ENCODE results near the gene TNRC6A. TPM values are rescaled to one million over a fixed set of nuclear protein-coding genes. Genes with fewer than 3 reads are reported as not detected.
"Not testable (repeated sequence)": the region's sequence is repeated elsewhere in the genome, so short reads cannot be mapped to it uniquely, and the experiment has no call there.

Gene TNRC6A
- total RNA-seq, 1 experiment from 2014 or later, result 28.6 TPM

DNA sequence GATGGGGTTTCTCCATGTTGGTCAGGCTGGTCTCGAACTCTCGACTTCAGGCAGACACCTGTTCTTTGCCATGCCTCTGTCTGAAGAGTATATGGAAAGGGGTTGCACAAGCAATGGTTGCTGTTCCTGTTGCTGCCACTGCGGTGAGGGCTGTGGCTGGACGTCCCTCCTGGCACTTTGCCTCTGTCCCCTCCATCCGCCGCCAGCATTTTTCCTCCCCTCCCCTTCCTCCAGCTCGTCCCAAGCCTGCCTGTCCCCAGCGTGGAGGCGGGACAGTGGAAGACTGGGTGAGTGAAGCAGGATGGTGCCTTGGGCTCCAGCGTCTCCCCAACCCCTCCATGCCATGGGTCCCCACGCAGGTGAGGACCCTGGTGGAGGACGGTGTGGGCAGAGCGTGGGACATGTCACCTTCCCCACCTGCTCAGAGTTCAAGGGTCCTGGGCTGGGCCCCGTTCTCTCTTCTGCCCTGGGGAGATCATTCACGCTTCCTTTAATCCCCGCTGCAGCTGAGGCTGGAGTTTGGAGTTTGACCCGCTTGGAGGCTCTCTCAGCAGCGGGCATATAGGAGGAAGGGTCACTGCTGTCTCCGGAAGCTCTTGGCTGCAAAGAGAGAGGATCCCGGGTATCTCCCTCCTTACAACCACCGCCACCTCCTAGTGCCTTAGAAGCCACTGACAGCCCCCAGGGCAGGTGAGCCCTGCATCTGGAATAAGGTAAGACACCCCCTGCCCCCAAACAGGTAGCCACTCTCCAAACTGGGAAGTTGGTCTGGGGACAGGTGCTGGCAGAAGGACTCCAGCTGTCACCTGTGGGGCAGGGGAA is 116.5 kb downstream of the TNRC6A start, which contains the start of gene SLC5A11:
Gene SLC5A11 (plus strand): TSS at position 238 of the 822 bp plus-strand sequence. CDS start 12,681 bp downstream, outside the sequence.
- DNase-seq (ENCODE audit: low read depth), result no peak

DNA sequence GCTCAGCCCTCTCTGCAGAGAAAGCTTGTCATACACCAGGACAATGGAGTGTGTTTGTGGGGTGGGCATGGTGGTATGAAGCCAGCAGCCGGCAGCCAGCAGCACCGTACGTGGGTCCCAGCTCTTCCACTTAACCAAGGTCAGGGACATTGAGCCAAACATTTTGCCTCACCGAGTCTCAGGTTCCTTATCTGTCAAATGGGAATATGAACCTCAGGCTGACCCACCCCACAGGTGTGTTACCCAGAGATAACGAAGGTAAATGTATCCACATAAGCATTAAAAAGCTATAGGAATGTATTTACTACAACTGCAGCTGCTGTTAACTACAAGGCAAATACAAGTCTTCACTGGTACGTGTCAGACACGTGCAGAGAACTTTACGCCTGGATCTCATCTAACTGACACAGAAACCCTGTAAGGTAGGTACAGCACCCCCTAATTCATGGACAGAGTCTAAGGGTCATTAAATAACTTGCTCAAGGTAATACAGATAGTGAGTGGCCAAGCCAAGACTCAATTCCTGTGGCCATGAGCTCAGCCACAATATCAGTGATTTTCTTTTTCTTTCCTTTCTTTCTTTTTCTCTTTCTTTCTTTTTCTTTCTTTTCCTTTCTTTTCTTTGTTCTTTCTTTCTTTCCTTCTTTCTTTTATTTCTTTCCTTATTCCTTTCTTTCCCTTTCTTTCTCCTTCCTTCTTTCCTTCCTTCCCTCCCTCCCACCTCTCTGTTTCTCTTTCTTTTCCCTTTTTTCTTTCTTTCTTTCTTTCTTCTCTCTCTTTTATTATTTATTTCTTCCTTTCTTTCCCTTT is 117.3 kb downstream of the TNRC6A start:
- DNase-seq (ENCODE audit: low read depth), result no peak

DNA sequence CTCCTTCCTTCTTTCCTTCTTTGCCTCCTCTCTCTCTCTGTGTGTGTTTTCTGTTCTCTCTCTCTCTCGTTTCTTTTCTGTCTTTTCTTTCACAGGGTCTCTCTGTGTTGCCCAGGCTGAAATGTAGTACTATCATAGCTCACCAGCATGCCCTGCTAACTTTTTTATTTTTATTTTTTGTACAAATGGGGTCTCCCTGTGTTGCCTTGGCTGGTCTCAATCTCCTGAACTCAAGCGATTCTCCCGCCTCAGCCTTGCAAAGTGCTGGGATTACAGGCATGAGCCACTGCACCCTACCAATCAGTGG is 117.9 kb downstream of the TNRC6A start:
- no peak for DNase-seq (ENCODE audit: low read depth)

DNA sequence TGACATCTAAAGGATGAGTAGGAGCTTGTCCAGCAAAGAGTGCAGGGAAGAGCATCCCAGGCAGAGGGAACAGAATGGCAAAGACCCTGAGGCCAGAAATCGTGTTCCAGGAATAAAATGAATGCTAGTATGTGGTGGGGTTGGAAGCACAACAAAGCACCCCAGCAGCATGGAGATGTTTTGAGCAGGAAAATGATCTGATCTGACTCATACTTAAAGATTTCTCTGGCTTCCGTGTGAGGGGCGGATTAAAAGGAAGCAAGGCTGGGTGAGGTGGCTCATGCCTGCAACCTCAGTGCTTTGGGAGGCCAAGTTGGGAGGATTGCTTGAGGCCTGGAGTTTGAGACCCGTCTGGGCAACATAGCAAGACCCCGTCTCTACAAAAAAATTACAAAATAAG is 118.6 kb downstream of the TNRC6A start:
- DNase-seq (ENCODE audit: low read depth), result peak; percentile 82

DNA sequence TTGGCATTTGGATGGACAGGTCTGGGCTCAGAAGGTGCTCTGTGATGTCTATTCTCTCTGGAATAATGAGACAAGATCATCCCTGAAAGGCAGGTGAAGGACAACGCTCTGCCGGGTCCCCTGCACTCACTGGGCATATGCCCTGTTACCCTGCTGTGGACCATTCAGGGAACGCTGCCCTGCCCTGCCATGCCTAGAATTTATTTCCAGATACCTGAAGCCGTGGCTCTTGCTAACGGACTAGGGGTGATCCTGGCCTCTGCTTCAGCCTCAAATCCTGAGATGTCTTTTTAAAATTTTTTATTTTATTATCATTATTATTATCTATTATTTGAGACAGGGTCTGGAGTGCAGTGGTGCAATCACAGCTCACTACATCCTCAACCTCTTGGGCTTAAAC is 120.2 kb downstream of the TNRC6A start:
- no peak for DNase-seq (ENCODE audit: low read depth)

DNA sequence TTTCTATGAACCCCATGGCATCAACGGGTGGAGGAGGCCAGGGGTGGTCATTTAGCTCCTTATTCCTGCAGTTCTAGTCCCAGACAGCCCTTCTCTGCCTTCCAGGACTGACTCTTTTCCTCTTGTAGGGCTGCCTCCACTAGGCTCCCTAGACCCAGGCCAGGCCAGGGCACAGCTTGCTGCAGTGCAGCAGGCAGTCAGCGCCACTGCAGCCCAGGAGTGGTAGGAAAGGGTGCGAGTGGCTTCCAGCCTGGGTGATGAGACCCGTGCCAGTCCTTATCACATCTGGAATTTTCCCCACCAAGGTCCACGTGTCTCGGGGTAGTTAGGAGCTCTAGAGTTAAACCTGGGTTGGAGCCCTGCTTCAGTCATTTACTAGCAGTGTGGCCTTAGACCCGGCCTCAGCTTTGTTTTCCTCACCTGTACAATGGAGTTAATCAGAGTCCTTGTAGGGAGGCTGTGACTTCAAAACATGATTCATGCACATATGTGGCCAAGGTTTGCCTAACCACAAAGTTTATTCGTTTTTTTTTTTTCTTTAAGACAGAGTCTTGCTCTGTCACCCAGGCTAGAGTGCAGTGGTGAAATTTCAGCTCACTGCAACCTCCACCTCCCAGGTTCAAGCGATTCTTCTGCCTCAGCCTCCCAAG is 121.0 kb downstream of the TNRC6A start:
- peak; percentile 65 for DNase-seq (ENCODE audit: low read depth)

DNA sequence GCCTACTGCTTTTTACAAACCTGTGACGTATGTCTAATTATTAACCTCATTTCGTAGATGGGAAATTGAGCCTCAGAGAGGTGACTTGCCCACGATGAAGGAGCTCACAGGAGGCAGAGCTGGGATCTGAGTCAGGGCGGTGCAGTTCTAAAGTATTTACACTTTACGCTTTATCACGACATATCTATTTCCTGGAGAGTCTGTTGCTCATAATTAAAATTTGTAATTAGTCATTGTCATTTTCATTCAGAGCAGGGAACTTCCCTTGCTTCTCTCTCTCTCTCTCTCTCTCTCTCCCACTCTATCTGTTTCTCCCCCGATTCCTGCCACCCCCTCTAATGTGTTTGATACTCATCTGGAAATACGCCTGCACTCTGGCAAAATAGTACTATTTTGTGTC is 122.2 kb downstream of the TNRC6A start:
- peak; percentile 64 for DNase-seq (ENCODE audit: low read depth)

DNA sequence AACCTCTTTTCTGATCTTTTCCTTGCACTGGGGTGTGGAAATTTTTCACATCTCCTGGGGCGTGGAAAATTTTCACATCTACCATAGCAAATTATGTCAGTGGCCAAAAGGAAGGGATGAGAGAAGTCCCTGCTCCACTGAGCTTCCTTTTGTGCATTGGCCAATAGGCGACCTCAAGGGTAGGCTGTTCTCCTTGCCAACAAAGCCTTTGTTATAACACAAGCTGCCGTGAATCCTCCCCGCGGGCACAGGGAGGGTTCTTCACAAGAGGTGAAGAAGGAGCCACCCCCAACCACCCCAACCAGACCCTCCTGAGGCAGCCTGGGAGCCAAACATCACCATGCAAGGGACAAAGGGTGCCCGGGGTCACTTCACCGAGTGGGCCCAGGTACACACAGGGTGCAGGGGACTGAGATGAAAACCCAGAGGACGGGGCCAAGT is 122.8 kb downstream of the TNRC6A start:
- DNase-seq (ENCODE audit: low read depth), result no peak

DNA sequence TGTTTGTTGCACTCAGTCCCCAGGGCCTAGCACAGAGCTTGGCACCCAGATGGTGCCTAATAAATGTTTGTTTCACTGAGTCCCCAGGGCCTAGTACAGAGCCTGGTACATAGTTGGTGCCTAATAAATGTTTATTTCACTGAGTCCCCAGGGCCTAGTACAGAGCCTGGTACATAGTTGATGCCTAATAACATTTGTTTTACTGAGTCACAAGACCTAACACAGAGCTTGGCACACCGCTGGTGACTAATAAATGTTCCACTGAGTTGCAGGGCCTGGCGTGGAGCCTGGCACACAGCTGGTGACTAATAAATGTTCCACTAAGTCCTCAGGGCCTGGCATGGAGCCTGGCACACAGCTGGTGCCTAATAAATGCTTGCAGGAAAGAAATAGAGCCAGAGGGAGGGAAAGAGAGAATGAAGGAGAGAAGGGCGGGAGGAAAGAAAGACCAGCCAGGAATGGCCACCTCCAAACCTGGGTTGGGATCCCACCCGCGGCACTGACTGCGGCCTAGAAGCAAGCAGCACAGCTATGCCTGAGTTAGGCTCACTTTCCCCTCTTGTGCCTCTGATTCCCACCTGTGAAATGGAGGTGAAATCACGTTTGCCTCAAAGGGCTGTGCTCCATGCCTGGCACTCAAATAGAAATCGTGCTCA is 123.8 kb downstream of the TNRC6A start:
- DNase-seq (ENCODE audit: low read depth), result no peak

DNA sequence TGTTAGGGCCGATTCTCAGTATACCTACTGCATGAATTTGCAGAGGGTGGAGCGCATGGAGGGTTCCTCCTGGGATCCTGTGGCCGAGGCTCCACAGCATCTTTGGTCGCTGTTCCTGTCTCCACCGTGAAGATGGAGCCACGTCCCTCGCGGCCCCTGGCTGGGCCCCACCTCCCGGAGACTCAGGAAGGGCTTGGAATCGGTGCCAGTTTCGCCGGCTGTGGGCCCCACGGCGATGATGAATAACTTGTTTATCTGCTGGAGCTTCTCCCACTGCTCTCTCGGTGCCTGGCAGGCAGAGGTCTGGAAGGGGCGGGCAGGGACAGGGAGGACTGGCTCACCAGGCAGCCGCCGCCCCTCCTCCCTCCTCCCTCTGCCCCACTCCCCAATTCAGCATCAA is 124.4 kb downstream of the TNRC6A start:
- peak; percentile 71 for DNase-seq (ENCODE audit: low read depth)

DNA sequence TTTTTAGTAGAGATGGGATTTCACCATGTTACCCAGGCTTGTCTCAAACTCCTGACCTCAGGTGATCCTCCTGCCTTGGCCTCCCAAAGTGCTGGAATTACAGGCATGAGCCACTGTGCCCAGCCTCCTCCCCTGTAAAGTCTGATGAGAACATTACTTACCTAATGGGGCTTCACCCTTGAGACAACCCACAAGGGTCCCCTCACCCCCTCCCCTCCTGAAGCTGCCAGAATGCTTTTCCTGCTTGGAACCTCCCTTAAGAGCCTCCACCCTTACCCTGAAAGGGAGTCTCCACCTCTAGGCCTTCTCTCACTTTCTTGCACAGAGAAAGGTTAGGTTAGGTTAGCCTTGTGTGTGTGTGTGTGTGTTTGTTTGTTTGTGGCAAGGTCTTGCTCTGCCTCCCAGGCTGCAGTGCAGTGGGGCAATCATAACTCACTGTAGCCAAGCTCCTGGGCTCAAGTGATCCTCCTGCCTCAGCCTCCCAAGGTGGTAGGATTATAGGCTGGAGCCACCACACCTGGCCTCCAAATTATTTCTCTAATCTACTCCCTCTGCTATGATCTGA is 125.2 kb downstream of the TNRC6A start:
- DNase-seq (ENCODE audit: low read depth), result no peak

DNA sequence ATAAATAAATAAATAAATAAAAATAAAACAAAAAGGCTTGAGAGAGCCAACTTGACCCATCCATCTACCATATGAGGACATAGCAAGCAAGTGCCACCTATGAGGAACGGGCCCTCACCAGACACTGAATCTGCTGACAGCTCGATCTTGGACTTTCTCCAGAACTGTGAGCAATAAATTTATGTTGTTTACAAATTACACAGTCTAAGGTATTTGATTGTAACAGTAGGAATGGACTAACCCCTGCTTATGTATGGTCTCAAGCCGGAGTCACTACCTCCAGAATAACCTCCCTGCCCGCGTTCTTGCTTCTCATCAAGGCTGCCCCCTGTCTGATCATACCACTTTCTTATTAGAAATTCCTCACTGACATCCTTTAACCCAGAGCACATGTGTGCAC is 126.2 kb downstream of the TNRC6A start:
- no peak for DNase-seq (ENCODE audit: low read depth)

DNA sequence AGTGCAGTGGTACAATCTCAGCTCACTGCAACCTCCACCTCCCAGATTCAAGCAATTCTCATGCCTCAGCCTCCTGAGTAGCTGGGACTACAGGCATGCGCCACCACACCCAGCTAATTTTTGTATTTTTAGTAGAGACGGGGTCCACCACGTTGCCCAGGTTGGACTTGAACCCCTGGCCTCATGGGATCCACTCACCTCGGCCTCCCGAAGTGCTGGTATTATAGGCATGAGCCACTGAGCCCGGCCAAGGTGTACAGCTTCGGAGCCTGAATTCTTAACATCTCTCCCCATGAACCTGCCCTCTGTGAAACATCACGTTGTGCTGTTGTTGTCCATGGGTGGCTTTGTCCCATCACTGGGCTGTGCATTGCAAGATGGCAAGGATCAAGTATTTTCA is 127.4 kb downstream of the TNRC6A start:
- DNase-seq (ENCODE audit: low read depth), result not testable (repeated sequence)

DNA sequence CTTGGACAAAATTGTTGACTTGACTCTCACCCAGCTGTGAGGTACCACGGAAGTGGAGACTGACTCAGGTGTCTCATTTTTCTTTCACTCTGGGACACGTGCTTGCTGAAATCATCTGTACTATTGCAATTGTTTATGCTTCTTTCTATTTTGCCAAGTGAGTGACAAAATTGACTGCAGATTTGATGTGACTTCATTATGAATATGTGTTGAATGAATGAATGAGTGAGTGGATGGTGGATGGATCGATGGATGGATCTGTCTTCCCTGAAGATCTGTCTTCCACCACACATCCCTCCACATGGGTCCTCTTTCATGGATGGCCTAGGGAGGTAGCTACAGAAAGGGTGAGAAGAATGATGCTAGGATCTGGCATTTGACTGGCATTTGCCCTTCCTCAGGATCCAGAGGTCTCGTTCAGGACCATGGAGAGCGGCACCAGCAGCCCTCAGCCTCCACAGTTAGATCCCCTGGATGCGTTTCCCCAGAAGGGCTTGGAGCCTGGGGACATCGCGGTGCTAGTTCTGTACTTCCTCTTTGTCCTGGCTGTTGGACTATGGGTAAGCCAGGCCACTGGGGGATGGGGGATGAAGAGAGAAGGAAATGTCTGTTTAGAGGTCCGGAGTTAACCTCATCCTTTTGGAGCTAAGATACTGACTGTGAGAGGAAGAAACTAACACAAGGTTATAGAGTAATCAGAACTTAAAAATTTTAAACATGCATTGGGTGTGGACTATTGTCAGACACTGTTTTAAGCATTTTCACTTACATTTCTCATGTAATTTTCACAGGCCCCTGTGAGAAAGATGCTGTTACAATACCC is 129.0 kb downstream of the TNRC6A start:
- peak; percentile 63 for DNase-seq (ENCODE audit: low read depth)

DNA sequence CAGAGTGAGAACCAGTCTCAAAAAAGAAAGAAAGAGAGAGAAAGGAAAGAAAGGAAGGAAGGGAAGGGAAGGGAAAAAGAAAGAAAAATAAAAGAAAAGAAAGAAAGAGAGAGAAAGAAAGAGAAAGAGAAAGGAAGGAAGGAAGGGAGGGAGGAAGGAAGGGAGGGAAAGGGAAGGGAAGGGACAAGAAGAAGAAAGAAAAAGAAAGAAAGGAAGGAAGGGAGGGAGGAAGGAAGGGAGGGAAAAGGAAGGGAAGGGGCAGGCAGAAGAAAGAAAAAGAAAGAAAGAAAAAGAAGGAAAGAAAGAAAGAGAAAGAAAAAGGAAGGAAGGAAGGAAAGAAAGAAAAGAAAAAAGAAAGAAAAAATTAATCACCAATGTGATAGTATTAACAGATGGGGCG is 132.0 kb downstream of the TNRC6A start:
- no peak for DNase-seq (ENCODE audit: low read depth)

DNA sequence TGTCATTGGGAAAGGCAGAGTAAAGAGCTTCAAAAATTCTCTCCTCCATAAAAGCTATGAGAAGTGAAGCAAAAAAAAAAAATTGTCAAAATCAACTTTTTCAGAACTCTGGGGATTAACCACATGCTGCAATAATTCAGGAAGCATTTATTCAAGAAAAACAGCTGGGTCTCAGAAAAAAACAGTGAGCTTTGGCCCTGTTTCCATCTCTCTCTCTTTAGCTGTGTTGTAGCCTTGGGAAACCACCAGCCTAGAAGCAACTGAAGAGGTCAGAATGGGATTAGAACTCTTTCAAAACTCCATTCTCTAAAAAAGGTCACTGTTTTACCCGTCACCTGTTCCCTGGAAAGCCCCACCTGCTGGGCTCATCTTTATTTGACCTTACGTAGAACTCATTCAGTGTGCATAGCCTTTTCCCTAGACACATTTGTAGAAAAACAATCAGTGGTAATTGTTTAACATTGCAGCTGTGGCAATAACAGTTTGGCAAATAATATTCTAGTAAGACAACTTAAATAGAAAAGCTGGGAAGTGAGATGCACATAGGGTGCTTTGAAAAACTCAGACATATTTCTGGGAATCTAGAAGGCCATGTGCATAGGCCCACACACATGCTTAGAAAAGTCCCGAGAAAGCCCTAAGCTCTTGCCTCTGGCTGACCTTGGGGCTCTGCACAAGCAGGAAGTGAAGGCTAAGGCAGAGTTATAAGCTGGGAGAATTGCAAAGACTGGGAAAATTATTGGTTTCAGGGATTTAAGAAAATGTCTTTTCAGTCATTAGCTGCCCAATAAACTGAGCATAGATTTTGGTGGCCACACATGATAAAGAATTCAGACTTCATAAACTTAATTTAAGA is 134.4 kb downstream of the TNRC6A start:
- no peak for DNase-seq (ENCODE audit: low read depth)

DNA sequence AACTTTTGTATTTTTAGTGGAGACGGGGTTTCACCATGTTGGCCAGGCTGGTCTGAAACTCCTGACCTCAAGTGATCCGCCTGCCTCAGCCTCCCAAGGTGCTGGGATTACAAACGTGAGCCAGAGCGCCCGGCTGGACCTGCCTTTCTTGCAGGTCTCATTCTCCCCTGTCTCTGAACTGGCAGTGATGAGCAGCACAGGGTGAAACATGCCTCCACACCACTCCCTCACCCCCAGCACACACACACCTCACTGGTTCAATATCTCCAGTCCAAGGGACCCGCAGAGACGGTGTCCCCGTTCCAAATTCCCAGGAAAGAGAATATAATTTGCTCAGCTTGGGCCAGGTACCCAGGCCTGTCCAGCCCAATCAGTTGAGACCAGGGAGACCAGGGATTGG is 139.6 kb downstream of the TNRC6A start:
- no peak for DNase-seq (ENCODE audit: low read depth)

DNA sequence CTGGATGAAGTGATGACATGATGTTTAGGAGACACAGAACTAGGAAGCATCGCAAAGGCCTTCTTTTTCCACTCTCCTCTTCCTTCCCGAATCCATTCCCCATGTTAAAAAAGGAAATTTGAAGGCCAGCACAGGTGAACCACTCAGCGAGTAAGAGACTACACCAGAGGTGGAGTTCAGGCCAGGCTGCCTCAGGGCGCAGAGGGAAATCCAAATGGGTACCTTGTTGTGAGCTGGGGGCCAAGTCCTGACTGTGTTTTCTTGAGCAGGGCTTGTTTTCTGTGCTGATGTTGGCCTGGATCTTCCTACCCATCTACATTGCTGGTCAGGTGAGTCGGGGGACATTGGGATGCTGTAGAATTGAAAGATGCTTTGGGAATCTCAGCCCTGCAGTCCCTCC is 142.4 kb downstream of the TNRC6A start:
- DNase-seq (ENCODE audit: low read depth), result no peak

DNA sequence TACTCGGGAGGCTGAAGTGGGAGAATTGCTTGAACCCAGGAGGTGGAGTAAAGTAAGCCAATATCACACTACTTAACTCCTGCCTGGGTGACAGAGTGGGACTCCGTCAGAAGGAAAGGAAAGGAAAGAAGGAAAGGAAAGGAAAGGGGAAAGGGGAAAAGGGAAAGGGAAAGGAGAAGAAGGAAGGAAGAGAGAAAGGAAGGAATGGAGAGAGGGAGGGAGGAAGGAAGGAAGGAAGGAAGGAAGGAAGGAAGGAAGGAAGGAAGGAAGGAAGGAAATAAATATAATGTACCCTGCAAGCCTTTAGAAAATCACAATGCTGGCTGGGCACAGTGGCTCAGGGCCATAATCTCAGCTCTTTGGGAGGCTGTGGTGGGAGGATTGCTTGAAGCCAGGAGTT is 143.6 kb downstream of the TNRC6A start:
- no peak for DNase-seq (ENCODE audit: low read depth)

DNA sequence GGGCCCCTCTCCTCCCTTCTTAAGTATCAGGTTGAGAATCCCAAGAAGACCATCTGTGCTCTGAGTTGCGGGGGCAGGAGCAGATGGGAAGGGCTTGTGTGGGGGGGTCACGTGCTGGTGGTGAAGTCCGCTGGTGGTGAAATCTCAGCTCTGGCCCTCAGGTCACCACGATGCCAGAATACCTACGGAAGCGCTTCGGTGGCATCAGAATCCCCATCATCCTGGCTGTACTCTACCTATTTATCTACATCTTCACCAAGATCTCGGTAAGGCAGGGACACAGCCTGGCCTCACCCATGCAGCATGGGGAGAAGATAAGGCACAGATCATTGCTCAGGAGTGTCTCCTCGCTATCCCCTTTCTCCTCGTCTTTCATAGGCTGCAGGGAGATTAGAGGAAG is 146.0 kb downstream of the TNRC6A start:
- no peak for DNase-seq (ENCODE audit: low read depth)

Measured in Daoy (cell line).